ENCODE data around the gene SPNS3. TPM values are rescaled to one million over a fixed set of nuclear protein-coding genes. Genes with fewer than 3 reads are reported as not detected.
A peak's percentile ranks its signal among the peaks of the same experiment; 100 is the strongest.

Gene SPNS3
- total RNA-seq, 1 experiment from 2014 or later: not detected

DNA sequence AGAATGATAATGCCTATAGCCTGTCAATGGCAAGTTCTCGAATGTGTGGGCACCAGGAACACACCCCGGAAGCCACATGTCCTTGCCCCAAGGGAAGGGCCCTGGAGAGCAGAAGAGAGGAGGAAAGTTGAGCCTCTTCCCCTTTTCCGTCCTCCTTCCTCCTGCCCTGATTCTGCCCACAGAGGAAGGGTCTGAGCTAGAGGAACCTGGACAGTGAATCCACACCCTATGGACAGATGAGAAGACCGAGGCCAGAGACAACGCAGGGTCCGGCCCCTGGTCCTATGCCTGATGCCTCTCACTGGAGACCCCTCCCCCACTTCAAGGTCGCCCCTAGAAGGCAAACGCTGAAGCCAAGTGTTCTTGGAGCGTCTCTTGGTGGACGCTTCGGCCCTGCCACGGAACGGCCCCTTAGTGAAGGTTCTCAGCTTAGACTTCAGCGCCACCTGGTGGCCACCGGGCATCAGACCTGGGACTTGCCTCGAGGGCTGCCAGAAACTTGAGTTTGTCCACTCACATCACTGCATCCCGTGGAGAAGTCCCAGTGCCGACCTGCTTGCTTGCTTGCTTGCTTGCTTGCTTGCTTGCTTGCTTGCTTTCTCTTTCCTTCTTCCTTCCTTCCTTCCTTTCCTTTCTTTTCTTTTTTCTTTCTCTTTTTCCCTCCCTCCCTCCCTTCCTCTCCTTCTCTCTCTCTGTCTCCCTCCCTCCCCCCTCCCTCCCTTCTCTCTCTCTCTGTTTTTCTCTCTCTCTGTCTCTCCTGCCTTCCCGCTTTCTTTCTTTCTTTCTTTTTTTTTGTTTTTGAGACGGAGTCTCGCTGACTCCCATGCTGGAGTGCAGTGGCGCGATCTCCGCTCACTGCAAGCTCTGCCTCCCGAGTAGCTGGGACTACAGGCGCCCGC is 20.6 kb upstream of the SPNS3 start:
- DNase-seq: peak; percentile 76 to 83
- Mint-ChIP-seq H3K27ac (ENCODE audit: unreplicated experiment) (no peak overlapping the region), H3K4me1 (ENCODE audit: low read depth, unreplicated experiment) (no peaks in the 10 kb centered on the region), H3K4me3 (ENCODE audit: unreplicated experiment) (no peak overlapping the region), H3K36me3 (ENCODE audit: insufficient read depth, unreplicated experiment) (no peaks in the 10 kb centered on the region), H3K9me3 (ENCODE audit: unreplicated experiment) (no peaks in the 10 kb centered on the region), H3K27me3 (ENCODE audit: insufficient read depth, unreplicated experiment) (no peaks in the 10 kb centered on the region)
- H3K4me1 ChIP-seq: no peaks in the 10 kb centered on the region
- ChIA-PET POLR2A (no interaction called here), CTCF (interaction anchor here (0.5 to 1.3 kb wide), 4 partner anchors 46 to 457 kb away, joined by 3 to 9 read pairs (median 6); partner anchors contain the start of gene UBE2G1)
- BruUV-seq (replicated peaks): no TSS peak
- peak; percentile 48 to 77 for TF ChIP-seq CTCF (IDR thresholded peaks at IDR 0.05; ENCODE audit: insufficient read depth in 1 of 2, low read depth in 1 of 2, low read length in 1 of 2, severe bottlenecking in 1 of 2, unreplicated experiment in 1 of 2)
- no peaks in the 10 kb centered on the region for H3K36me3 ChIP-seq (ENCODE audit: control insufficient read depth, insufficient read depth, low read length)
- H3K4me3 ChIP-seq (ENCODE audit: low read depth, low read length): no peak overlapping the region
- H3K27me3 ChIP-seq (replicated peaks; ENCODE audit: control insufficient read depth, insufficient read depth, low read length): no peaks in the 10 kb centered on the region
- intact Hi-C loops (cut with micrococcal nuclease; ENCODE audit: unreplicated experiment): loop anchor here (2.0 kb wide), 2 partner anchors 198 to 212 kb away; no protein-coding TSS in a partner anchor
- H3K9me3 ChIP-seq: no peaks in the 10 kb centered on the region

GRCh38 chr17:4417129-4417667 is 16.5 kb upstream of the SPNS3 start:
- Histone ChIP-seq H3K4me3 (ENCODE audit: low read depth, low read length) (no peak overlapping the region), H3K27me3 (replicated peaks; ENCODE audit: control insufficient read depth, insufficient read depth, low read length) (no peaks in the 10 kb centered on the region), H3K9me3 (no peaks in the 10 kb centered on the region), H3K4me1 (no peaks in the 10 kb centered on the region), H3K36me3 (ENCODE audit: control insufficient read depth, insufficient read depth, low read length) (no peaks in the 10 kb centered on the region)
- no peaks in the 10 kb centered on the region for H3K9me3 Mint-ChIP-seq (ENCODE audit: unreplicated experiment)
- ChIA-PET POLR2A (no interaction called here), CTCF (interaction anchor here (0.7 kb wide), 1 partner anchor 119 kb away, joined by 3 read pairs; no protein-coding TSS in a partner anchor)
- no peak for TF ChIP-seq CTCF (IDR thresholded peaks at IDR 0.05; ENCODE audit: insufficient read depth in 1 of 2, low read depth in 1 of 2, low read length in 1 of 2, severe bottlenecking in 1 of 2, unreplicated experiment in 1 of 2)
- intact Hi-C loops (cut with micrococcal nuclease; ENCODE audit: unreplicated experiment): no loop called here
- DNase-seq: no peak
- H3K27ac Mint-ChIP-seq (ENCODE audit: unreplicated experiment): no peak overlapping the region
- H3K4me1 Mint-ChIP-seq (ENCODE audit: low read depth, unreplicated experiment): no peaks in the 10 kb centered on the region
- no peaks in the 10 kb centered on the region for H3K27me3 Mint-ChIP-seq (ENCODE audit: insufficient read depth, unreplicated experiment)
- no peak overlapping the region for H3K4me3 Mint-ChIP-seq (ENCODE audit: unreplicated experiment)
- no peaks in the 10 kb centered on the region for H3K36me3 Mint-ChIP-seq (ENCODE audit: insufficient read depth, unreplicated experiment)
- BruUV-seq (replicated peaks): no TSS peak

DNA sequence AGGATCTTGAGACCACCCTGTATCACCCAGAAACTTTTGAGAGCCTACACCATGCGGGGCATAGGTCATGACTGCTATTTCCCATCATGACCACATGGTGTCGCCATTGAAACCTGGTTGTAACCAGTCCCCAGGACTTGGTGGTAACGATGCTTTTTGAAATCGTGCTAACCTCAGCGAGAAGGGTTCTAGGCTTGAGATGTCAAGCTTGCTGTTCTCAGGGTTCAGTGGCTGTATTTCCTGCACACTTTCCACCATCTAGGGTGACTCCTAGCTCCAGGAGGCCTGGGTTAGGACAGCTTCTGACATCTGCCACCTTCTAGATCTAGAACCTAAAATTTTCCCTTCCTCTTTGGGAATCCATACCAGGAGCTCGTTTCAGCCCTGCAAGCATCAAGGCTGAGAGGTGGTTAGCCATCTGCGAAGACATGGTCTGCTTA is 13.0 kb upstream of the SPNS3 start:
- no peaks in the 10 kb centered on the region for H3K9me3 ChIP-seq
- Mint-ChIP-seq H3K27me3 (ENCODE audit: insufficient read depth, unreplicated experiment) (no peaks in the 10 kb centered on the region), H3K27ac (ENCODE audit: unreplicated experiment) (no peak overlapping the region), H3K36me3 (ENCODE audit: insufficient read depth, unreplicated experiment) (no peaks in the 10 kb centered on the region), H3K9me3 (ENCODE audit: unreplicated experiment) (no peaks in the 10 kb centered on the region), H3K4me1 (ENCODE audit: low read depth, unreplicated experiment) (no peaks in the 10 kb centered on the region), H3K4me3 (ENCODE audit: unreplicated experiment) (no peak overlapping the region)
- H3K4me1 ChIP-seq: no peaks in the 10 kb centered on the region
- no peak overlapping the region for H3K4me3 ChIP-seq (ENCODE audit: low read depth, low read length)
- BruUV-seq (replicated peaks): no TSS peak
- POLR2A ChIA-PET: no interaction called here
- intact Hi-C loops (cut with micrococcal nuclease; ENCODE audit: unreplicated experiment): loop anchor here (5.0 kb wide), 2 partner anchors 72 to 122 kb away; no protein-coding TSS in a partner anchor
- CTCF ChIA-PET: interaction anchor here (0.6 to 1.0 kb wide), 6 partner anchors 78 to 369 kb away, joined by 3 to 7 read pairs (median 4); partner anchors contain the start of genes MYBBP1A and SPNS2
- TF ChIP-seq CTCF (IDR thresholded peaks at IDR 0.05; ENCODE audit: insufficient read depth in 1 of 2, low read depth in 1 of 2, low read length in 1 of 2, severe bottlenecking in 1 of 2, unreplicated experiment in 1 of 2): peak; percentile 55 to 57
- DNase-seq: peak; percentile 48 to 54
- no peaks in the 10 kb centered on the region for H3K36me3 ChIP-seq (ENCODE audit: control insufficient read depth, insufficient read depth, low read length)
- no peaks in the 10 kb centered on the region for H3K27me3 ChIP-seq (replicated peaks; ENCODE audit: control insufficient read depth, insufficient read depth, low read length)

Measured in Caco-2 (cell line).